Activated CD8-positive, alpha-beta memory T cell treated with anti-CD3 and anti-CD28 coated beads, Interleukin-2, amount 50 U/mL, for 4 hours (primary cell): ENCODE results near the gene MAMSTR.
"Not testable (repeated sequence)": the region's sequence is repeated elsewhere in the genome, so short reads cannot be mapped to it uniquely, and the experiment has no call there.

Experiments used
- DNase-seq: peaks from one replicate; pipeline ENCODE4 v3.0.0-alpha.2; 2020

MAMSTR gene

GRCh38 chr19:48719263-48720171, at the start of gene MAMSTR:
Gene MAMSTR (minus strand): TSS chr19:48719725. CDS start chr19:48719031, 694 bp downstream.
- DNase-seq, result no peak

GRCh38 chr19:48768994-48769713, 49.6 kb upstream of the MAMSTR start:
- no peak for DNase-seq

GRCh38 chr19:48768171-48768753, 48.7 kb upstream of the MAMSTR start:
- not testable (repeated sequence) for DNase-seq

- not testable (repeated sequence) for DNase-seq
Observed at GRCh38 chr19:48765816-48766215, 46.3 kb upstream of the MAMSTR start.

- no peak for DNase-seq
Observed at GRCh38 chr19:48760504-48761205, 41.1 kb upstream of the MAMSTR start.

GRCh38 chr19:48757741-48758144, 38.2 kb upstream of the MAMSTR start:
- DNase-seq, result no peak

- no peak for DNase-seq
Observed at GRCh38 chr19:48757089-48757675, 37.7 kb upstream of the MAMSTR start.

GRCh38 chr19:48756686-48757085, 37.2 kb upstream of the MAMSTR start:
- no peak for DNase-seq

GRCh38 chr19:48756212-48756611, 36.7 kb upstream of the MAMSTR start:
- no peak for DNase-seq

- no peak for DNase-seq
Observed at GRCh38 chr19:48755787-48756186, 36.3 kb upstream of the MAMSTR start.

- no peak for DNase-seq
Observed at GRCh38 chr19:48755084-48755641, 35.6 kb upstream of the MAMSTR start, which contains the start of gene FGF21. Gene FGF21 (plus strand): TSS chr19:48755524. CDS start chr19:48756237, 713 bp downstream.

- DNase-seq, result no peak
Observed at GRCh38 chr19:48752496-48753365, 33.2 kb upstream of the MAMSTR start, which contains the start of gene FUT1. Gene FUT1 (minus strand): TSS chr19:48752641. CDS start chr19:48751281, 1,360 bp downstream.

GRCh38 chr19:48751845-48752495, 32.4 kb upstream of the MAMSTR start:
- no peak for DNase-seq

- no peak for DNase-seq
Observed at GRCh38 chr19:48750771-48751504, 31.4 kb upstream of the MAMSTR start.

GRCh38 chr19:48750351-48750750, 30.8 kb upstream of the MAMSTR start:
- DNase-seq, result no peak

GRCh38 chr19:48749571-48750198, 30.2 kb upstream of the MAMSTR start:
- no peak for DNase-seq

GRCh38 chr19:48746738-48747575, 27.4 kb upstream of the MAMSTR start, which contains the start of gene IZUMO1:
Gene IZUMO1 (minus strand): TSS chr19:48746909. CDS start chr19:48745859, 1,050 bp downstream.
- no peak for DNase-seq

- DNase-seq, result no peak
Observed at GRCh38 chr19:48746110-48746509, 26.6 kb upstream of the MAMSTR start.
